ENCODE results near the gene PPFIA3. TPM values are rescaled to one million over a fixed set of nuclear protein-coding genes. Genes with fewer than 3 reads are reported as not detected.

PPFIA3 gene
- total RNA-seq = 59.1 TPM

DNA sequence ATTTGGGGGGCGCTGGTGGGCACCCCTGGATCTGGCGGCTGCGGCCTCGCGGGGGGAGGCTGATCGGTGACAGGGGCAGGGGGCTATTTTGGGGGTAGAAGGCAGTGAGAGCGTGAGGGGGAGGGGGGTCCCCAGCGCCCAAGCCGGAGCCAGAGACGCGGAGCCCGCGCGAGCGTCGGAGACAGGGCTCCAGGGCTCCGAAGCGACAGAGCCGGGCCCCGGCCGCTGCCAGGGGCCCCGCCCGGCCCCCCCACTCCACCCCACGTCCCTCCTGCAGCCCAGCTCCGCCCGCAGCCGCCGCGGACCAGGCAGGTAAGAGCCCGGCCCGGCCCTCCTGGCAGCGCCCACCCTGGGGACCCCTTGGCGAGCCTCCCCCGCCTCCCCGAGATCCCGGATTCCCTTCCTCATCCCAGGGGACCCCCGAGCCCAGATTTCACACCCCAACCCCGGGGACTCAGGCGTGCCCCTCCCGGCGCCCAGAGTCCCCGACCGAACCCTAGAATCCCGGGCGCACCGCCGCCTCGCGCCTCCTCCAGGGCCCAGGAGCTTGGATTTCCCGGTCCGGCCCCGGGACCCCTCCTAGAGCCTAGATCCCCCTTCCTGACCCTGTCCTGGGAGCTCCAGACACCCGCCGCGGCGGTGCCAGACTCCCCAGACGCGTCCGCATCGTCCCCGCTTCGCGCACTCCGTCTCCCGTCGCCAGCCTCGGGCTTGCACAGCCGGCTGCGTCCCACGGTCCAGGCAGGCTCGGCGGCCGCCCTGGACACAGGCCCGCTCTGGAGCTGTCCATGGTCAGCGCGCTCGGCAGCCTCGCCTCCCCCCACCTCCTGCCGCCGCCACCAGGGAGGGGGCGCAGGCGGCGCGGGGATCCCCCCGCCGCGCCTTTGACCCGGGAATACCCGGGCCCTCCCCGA, at the start of gene PPFIA3:
PPFIA3 (plus strand) TSS at position 134 of the 914 bp plus-strand sequence. CDS start 8,330 bp downstream, outside the sequence.

DNA sequence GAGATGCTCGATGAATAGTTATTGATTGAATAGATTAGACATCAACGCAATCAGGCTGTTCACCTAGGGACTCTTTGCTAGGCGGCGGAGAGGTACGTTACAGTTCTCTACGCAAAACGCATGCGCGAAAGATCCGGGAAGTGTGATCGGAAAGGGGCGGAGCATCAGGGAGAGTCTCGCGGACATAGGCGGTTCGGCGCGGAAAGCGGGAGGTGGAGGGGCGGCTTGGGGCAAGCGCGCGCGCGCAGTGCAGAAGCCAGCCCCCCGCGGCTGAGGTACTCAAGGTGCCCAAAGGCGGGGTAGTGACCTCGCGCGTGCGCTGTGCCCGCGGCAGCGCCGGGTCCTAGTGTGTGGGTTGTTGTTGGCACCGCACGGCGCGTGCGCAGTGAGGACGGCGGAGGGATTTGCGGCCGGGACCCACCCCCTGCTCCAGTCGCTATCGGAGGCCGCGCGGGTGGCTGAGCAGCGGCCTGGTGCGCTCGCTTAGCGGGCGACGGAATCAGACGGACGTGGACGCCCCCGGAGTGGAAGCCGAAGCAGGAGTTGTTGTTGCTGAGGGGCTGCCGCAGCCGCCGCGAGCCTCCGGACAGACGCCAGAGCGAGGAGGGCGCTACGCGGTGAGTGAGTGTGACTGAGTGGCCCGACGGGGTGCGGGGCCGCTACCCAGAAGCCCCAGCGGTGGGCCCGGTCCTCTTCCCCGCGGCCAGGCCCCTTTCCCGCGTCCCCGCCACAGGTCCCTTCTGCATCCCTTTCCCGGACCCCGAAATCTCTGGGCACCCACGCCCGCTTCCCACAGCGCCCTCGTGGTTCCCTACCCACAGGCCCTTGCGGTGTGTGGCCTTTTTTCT, 34.1 kb upstream of the PPFIA3 start, which contains the start of gene SNRNP70:
SNRNP70 (plus strand) TSS at position 432 of the 848 bp plus-strand sequence. CDS start 964 bp downstream, outside the sequence.

DNA sequence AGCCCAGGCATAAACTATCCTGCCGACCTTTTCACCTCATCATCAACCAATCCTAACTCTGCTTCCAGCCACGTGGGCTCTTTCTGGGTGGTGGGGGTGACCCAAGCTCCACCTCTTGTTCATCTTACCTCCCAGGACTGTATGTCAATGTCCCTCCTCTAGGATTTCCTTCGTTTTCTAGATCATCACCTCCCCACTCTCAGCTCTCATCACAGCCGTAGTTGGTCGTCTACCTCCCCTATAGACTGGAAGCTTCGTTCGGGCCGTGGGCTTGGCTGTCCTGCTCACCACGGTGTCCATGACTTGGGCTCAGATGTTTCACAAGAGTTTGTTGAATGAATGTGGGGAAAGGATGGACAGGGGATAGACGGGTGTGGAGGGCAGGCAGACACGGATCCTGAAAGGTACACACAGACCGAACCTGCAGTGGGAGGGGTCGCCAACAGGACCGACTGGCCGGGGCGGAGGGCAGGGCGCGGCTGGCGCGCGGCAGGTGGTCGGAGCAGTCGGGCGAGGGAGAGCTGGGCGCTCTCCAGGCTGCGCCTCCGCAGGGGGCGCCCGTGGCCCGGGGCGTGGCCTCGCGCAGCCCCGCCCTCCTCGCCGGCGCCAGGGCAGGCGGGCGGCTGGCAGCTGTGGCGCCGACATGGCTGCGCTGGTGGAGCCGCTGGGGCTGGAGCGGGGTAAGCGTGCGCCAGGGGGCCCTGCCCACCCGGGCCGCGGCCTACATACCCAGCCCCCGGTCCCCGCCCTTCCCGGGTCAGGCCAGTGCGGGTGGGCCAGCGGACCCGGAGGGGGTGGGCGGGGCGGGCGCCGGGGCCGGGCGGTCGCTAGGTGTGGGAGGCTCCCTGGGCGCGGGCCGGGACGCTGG, 5.3 kb upstream of the PPFIA3 start, which contains the start of gene LIN7B:
LIN7B (plus strand) TSS at position 609 of the 868 bp plus-strand sequence; CDS start at position 644, 35 bp downstream.

DNA sequence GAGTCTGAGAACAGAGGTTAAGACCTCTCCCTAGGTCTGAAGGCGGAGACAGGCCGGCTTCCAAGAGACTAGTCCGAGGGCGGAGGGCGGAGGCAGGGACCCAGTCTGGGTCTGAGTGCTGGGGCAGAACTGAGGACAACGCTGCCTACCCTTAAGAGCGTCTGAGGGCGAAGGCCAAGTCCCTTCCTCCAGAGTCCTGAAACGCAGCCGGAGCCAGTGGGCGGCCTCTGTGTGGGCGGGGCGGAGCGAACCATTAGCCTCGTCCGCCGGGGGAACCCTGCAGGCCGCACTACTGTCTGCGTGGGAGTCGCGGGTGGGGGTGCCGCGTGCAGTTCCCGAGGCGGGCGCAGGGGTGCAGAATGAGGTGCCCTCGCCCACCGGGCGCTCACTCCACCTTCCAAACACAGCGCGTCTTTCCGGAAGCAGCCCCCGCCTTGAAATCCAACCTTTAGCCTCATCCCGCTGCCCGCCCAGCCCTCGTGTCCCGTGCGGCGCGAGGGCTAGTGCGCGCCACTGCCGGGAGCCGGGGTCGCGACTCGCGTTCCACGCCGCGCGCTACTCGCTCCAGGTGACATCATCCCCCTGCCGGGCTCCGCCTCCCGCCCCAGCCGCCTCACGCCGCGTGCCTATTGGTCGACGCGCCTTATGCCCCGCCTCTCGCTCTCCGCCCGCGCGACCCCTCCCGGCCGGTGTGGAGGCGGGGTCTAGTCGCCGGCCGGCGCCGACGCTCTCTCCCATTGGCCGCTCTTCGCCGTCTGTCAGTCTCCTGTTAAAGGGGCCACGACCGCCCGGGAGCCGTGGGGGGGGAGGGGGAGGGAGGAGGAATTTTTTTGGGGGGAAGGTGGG, 556 bp upstream of the PPFIA3 start, which contains the start of gene C19orf73:
C19orf73 (minus strand) TSS at position 579 of the 846 bp plus-strand sequence; CDS start at position 458, 121 bp downstream.

DNA sequence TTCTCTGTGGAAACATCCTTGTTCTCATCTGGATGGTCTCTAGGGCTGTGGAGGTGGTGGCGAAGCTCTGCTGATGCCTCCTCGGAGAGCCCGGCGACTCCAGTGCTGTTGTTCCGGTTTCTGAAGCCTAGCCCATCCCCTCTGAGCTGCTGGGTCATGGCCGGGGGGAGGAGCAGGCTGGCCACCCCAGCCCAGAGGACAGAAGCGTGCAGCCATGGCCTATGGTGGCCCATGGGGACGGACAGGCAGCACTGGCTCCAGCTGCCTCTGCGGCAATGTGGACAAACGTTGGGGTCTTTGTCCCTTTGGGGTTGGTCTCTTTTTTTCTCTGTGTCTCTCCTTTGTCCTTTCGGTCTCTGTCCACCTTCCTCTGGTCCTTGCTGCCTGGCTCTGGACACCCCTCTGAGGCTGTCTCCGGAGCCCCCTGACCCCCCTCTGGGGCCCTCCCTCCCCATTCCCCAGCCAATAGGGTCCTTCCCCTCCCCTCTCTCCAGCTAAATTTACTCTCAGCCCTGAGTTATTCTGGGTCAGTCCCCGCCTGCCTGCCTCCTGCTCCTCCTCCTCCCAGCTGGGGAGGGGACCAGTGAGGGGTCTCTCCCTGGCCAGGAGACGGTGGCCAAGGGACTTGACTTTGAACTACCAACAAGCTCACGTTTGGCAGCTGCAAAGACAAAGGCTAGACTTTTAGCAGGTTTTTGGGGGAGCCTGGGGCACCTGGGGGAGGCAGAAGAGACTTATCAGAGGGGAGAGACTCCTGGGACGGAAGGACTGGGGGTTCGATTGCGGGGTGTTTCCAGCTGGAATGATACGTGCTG, 35.9 kb downstream of the PPFIA3 start, which contains the start of gene HRC:
HRC (minus strand) TSS at position 392 of the 815 bp plus-strand sequence; CDS start at position 233, 159 bp downstream.

GRCh38 chr19:49157445-49158224, 38.3 kb downstream of the PPFIA3 start, which contains the start of gene TRPM4:
TRPM4 (plus strand) TSS chr19:49157792; CDS start chr19:49157867, 75 bp downstream.

Small RNAs within 50 kb of the gene (small RNA-seq; reads per million reads assigned to genes)
- not detected for gene RN7SL708P

Other genes starting within 250 kb of the PPFIA3 start
- 21.5 TPM for gene PPP1R15A, start 247.1 kb upstream of the PPFIA3 start, total RNA-seq
- gene TULP2, start 220.8 kb upstream of the PPFIA3 start, total RNA-seq = 0.46 TPM
- 69.9 TPM for gene NUCB1, start 219.2 kb upstream of the PPFIA3 start, total RNA-seq
- 2.3 TPM for gene DHDH, start 185.8 kb upstream of the PPFIA3 start, total RNA-seq
- 15.7 TPM for gene BAX, start 164.7 kb upstream of the PPFIA3 start, total RNA-seq
- gene FTL, start 154.2 kb upstream of the PPFIA3 start, total RNA-seq = 812 TPM
- gene GYS1, start 126.2 kb upstream of the PPFIA3 start, total RNA-seq = 18.9 TPM
- 113 TPM for gene RUVBL2, start 125.7 kb upstream of the PPFIA3 start, total RNA-seq
- gene LHB, start 102.5 kb upstream of the PPFIA3 start, total RNA-seq = not detected
- gene CGB3, start 95.2 kb upstream of the PPFIA3 start, total RNA-seq = not detected
- gene CGB2, start 87.7 kb upstream of the PPFIA3 start, total RNA-seq = not detected
- gene CGB1, start 82.6 kb upstream of the PPFIA3 start, total RNA-seq = not detected
- not detected for gene CGB5, start 75.7 kb upstream of the PPFIA3 start, total RNA-seq
- gene CGB8, start 70.4 kb upstream of the PPFIA3 start, total RNA-seq = not detected
- gene CGB7, start 61.8 kb upstream of the PPFIA3 start, total RNA-seq = not detected
- not detected for gene NTF4, start 54.7 kb upstream of the PPFIA3 start, total RNA-seq
- not detected for gene KCNA7, start 46.8 kb upstream of the PPFIA3 start, total RNA-seq
- gene SNRNP70, start 34.1 kb upstream of the PPFIA3 start, total RNA-seq = 125 TPM
- 40.1 TPM for gene LIN7B, start 5.2 kb upstream of the PPFIA3 start, total RNA-seq
- 3.2 TPM for gene C19orf73, start 401 bp upstream of the PPFIA3 start, total RNA-seq
- gene HRC, start 35.9 kb downstream of the PPFIA3 start, total RNA-seq = 1.4 TPM
- 7.2 TPM for gene TRPM4, start 38.2 kb downstream of the PPFIA3 start, total RNA-seq
- 1.2 TPM for gene SLC6A16, start 205.6 kb downstream of the PPFIA3 start, total RNA-seq
- 2.1 TPM for gene CD37, start 215.9 kb downstream of the PPFIA3 start, total RNA-seq
- 10.8 TPM for gene TEAD2, start 242.9 kb downstream of the PPFIA3 start, total RNA-seq
- 1.6 TPM for gene DKKL1, start 244.3 kb downstream of the PPFIA3 start, total RNA-seq

Measured in diencephalon (tissue), 1 donor.